HEK293 (cell line): Measurements from ENCODE around the gene LRP5.

ENCODE experiments used
- CTCF ChIP-seq: fragments of 450-650 bp; formaldehyde crosslinking; IDR thresholded peaks from 2 replicates; pipeline ENCODE4 v1.5.1; 2016; ENCODE audit warnings: missing biosample characterization, missing genetic modification characterization
- RBAK ChIP-seq: fragments of 450-650 bp; formaldehyde crosslinking; IDR thresholded peaks from 2 replicates; pipeline ENCODE4 v1.5.1; 2016; ENCODE audit warnings: missing biosample characterization, missing genetic modification characterization
- TCF7L2 ChIP-seq: IDR thresholded peaks from 2 replicates; pipeline ENCODE4 v1.6.1; 2011; ENCODE audit warnings: low read depth, mild to moderate bottlenecking, inconsistent platforms, low read length, moderate library complexity, borderline replicate concordance
- ZFP37 ChIP-seq: fragments of 450-650 bp; formaldehyde crosslinking; IDR thresholded peaks from 2 replicates; pipeline ENCODE4 v1.5.1; 2016; ENCODE audit warnings: missing biosample characterization, missing genetic modification characterization
- ZNF391 ChIP-seq: fragments of 450-650 bp; formaldehyde crosslinking; IDR thresholded peaks from 2 replicates; pipeline ENCODE4 v1.5.1; 2016; ENCODE audit warnings: low read depth, missing biosample characterization, missing genetic modification characterization, borderline replicate concordance

GRCh38 chr11:68372114-68372513 is 59.7 kb downstream of the LRP5 start:
- no peak for TF ChIP-seq ZNF391 (tag by site-specific recombination)
- no peak for TF ChIP-seq CTCF (tag by site-specific recombination)
- no peak for TF ChIP-seq ZFP37 (tag by site-specific recombination)
- no peak for TF ChIP-seq TCF7L2
- no peak for TF ChIP-seq RBAK
